Trophoblast cell (in vitro differentiated cells and primary cell): ENCODE measurements around the gene ZFTA.

Experiments used
- DNase-seq, 2 donors: peaks; one replicate each; pipeline ENCODE4 v3.0.0-alpha.2; 2016
- H2AFZ ChIP-seq: 2 replicates; pipeline ENCODE4 v1.6.1; 2013; ENCODE audit warnings: low read length, moderate library complexity, mild to moderate bottlenecking; ENCODE audit not compliant: insufficient read depth, poor library complexity
- H2AK5ac ChIP-seq: 2 replicates; pipeline ENCODE4 v1.6.1; 2013; ENCODE audit warnings: mild to moderate bottlenecking, low read length
- H2BK120ac ChIP-seq: 2 replicates; pipeline ENCODE4 v1.6.1; 2013; ENCODE audit warnings: low read length, mild to moderate bottlenecking, moderate library complexity; ENCODE audit not compliant: insufficient read depth, poor library complexity
- H2BK12ac ChIP-seq: 2 replicates; pipeline ENCODE4 v1.6.1; 2013; ENCODE audit warnings: mild to moderate bottlenecking, low read length, moderate library complexity
- H2BK5ac ChIP-seq: 2 replicates; pipeline ENCODE4 v1.6.1; 2013; ENCODE audit warnings: low read length, low read depth, moderate library complexity, mild to moderate bottlenecking; ENCODE audit not compliant: poor library complexity
- H3K14ac ChIP-seq: 2 replicates; pipeline ENCODE4 v1.6.1; 2013; ENCODE audit warnings: mild to moderate bottlenecking, low read length
- H3K18ac ChIP-seq: 2 replicates; pipeline ENCODE4 v1.6.1; 2013; ENCODE audit warnings: mild to moderate bottlenecking, low read length
- H3K23ac ChIP-seq: 2 replicates; pipeline ENCODE4 v1.6.1; 2013; ENCODE audit warnings: low read length
- H3K27ac ChIP-seq: 2 replicates; pipeline ENCODE4 v1.5.1; 2013; ENCODE audit warnings: low read depth, mild to moderate bottlenecking, inconsistent platforms, low read length, moderate library complexity
- H3K27me3 ChIP-seq: 2 replicates; pipeline ENCODE4 v1.6.1; 2013; ENCODE audit warnings: inconsistent platforms, mild to moderate bottlenecking, low read length, moderate library complexity; ENCODE audit not compliant: insufficient read depth
- H3K36me3 ChIP-seq, 2 experiments: 1 replicate in 1 of 2; 2 replicates in 1 of 2; pipeline ENCODE4 v1.6.1; 2013; ENCODE audit warnings: low read length in 2 of 2, mild to moderate bottlenecking in 2 of 2, moderate library complexity in 1 of 2; ENCODE audit not compliant: insufficient read depth in 2 of 2, control insufficient read depth in 1 of 2
- H3K4ac ChIP-seq: 2 replicates; pipeline ENCODE4 v1.6.1; 2013; ENCODE audit warnings: low read depth, mild to moderate bottlenecking, low read length, moderate library complexity
- H3K4me1 ChIP-seq, 2 experiments: 1 replicate in 1 of 2; 2 replicates in 1 of 2; pipeline ENCODE4 v1.6.1; 2013; ENCODE audit warnings: low read length in 2 of 2, mild to moderate bottlenecking in 2 of 2, moderate library complexity in 1 of 2; ENCODE audit not compliant: insufficient read depth in 2 of 2, control insufficient read depth in 1 of 2
- H3K4me2 ChIP-seq: 2 replicates; pipeline ENCODE4 v1.6.1; 2013; ENCODE audit warnings: inconsistent platforms, mild to moderate bottlenecking, low read length, moderate library complexity
- H3K4me3 ChIP-seq: 2 replicates; pipeline ENCODE4 v1.5.1; 2013; ENCODE audit warnings: mild to moderate bottlenecking, low read depth, low read length, inconsistent platforms
- H3K79me1 ChIP-seq: one replicate; pipeline ENCODE4 v1.6.1; 2013; ENCODE audit warnings: low read length
- H3K79me2 ChIP-seq: 2 replicates; pipeline ENCODE4 v1.6.1; 2013; ENCODE audit warnings: low read length, mild to moderate bottlenecking; ENCODE audit not compliant: control insufficient read depth, insufficient read depth, poor library complexity
- H3K9ac ChIP-seq: 2 replicates; pipeline ENCODE4 v1.6.1; 2013; ENCODE audit warnings: mild to moderate bottlenecking, low read length
- H3K9me3 ChIP-seq: 2 replicates; pipeline ENCODE4 v1.6.1; 2013; ENCODE audit warnings: low read depth, mild to moderate bottlenecking, control low read depth, inconsistent platforms, low read length; ENCODE audit not compliant: insufficient read depth
- H4K12ac ChIP-seq: 2 replicates; pipeline ENCODE4 v1.6.1; 2013; ENCODE audit warnings: low read depth, mild to moderate bottlenecking, low read length, moderate library complexity
- H4K8ac ChIP-seq: 2 replicates; pipeline ENCODE4 v1.6.1; 2013; ENCODE audit warnings: low read depth, mild to moderate bottlenecking, low read length, moderate library complexity
- H4K91ac ChIP-seq: one replicate; pipeline ENCODE4 v1.6.1; 2013; ENCODE audit warnings: low read depth, mild to moderate bottlenecking, low read length, moderate library complexity
- WGBS: extraction: QIAGEN DNeasy Blood & Tissue Kit; methylation state at CpG from one replicate; pipeline ENCODE4 v1.1.7; 2013; ENCODE audit warnings: missing lambda C conversion rate; ENCODE audit not compliant: insufficient read length, insufficient coverage; ENCODE audit errors: extremely low coverage; 5-methylcytosine and 5-hydroxymethylcytosine counted together

ZFTA gene

GRCh38 chr11:63738720-63739360, 29.7 kb downstream of the ZFTA start:
- H3K27ac ChIP-seq: no peak overlapping the region
- no peak overlapping the region for H3K4me2 ChIP-seq
- H3K4ac ChIP-seq: no peak overlapping the region
- no peak overlapping the region for H2BK120ac ChIP-seq
- no peak overlapping the region for H3K9ac ChIP-seq
- H2AK5ac ChIP-seq: no peak overlapping the region
- no peak overlapping the region for H4K8ac ChIP-seq
- no peak overlapping the region for H3K4me3 ChIP-seq
- no CpG with 5 or more reads among the region's 8 CpGs for WGBS
- H2BK12ac ChIP-seq: no peak overlapping the region
- no peak overlapping the region for H3K23ac ChIP-seq
- H4K91ac ChIP-seq: no peak overlapping the region
- no peak overlapping the region for H3K18ac ChIP-seq
- no peak overlapping the region for H4K12ac ChIP-seq
- H2BK5ac ChIP-seq: no peak overlapping the region
- no peak overlapping the region for H3K14ac ChIP-seq
- H3K4me1 ChIP-seq: peaks cover 2 to 3% of the 10 kb centered on the region in 2 experiments
- H3K79me1 ChIP-seq: no peaks in the 10 kb centered on the region
- H2AFZ ChIP-seq: no peak overlapping the region
- DNase-seq: peak; percentile 72 to 93
- H3K79me2 ChIP-seq: no peaks in the 10 kb centered on the region
- H3K27me3 ChIP-seq: no peaks in the 10 kb centered on the region
- H3K9me3 ChIP-seq: no peaks in the 10 kb centered on the region
- no peaks in the 10 kb centered on the region for H3K36me3 ChIP-seq

GRCh38 chr11:63737718-63738117, 30.9 kb downstream of the ZFTA start:
- Histone ChIP-seq H4K12ac (no peak overlapping the region), H3K4me2 (no peak overlapping the region), H3K79me2 (no peaks in the 10 kb centered on the region), H3K23ac (no peak overlapping the region), H4K91ac (no peak overlapping the region), H3K18ac (no peak overlapping the region), H2BK120ac (no peak overlapping the region), H3K36me3 (peaks cover 0 to 2% of the 10 kb centered on the region in 2 experiments), H2AK5ac (no peak overlapping the region), H3K9ac (no peak overlapping the region), H4K8ac (no peak overlapping the region), H3K4me1 (peaks cover 2 to 3% of the 10 kb centered on the region in 2 experiments), H2AFZ (no peak overlapping the region), H3K27ac (no peak overlapping the region), H3K79me1 (no peaks in the 10 kb centered on the region), H3K9me3 (no peaks in the 10 kb centered on the region), H3K4ac (no peak overlapping the region), H3K14ac (no peak overlapping the region), H3K4me3 (no peak overlapping the region), H3K27me3 (no peaks in the 10 kb centered on the region), H2BK12ac (no peak overlapping the region), H2BK5ac (no peak overlapping the region)
- no peak for DNase-seq
- WGBS: no CpG with 5 or more reads among the region's 1 CpG

GRCh38 chr11:63736864-63737263, 31.7 kb downstream of the ZFTA start:
- Histone ChIP-seq H3K9me3 (no peaks in the 10 kb centered on the region), H3K9ac (no peak overlapping the region), H4K12ac (no peak overlapping the region), H2BK120ac (no peak overlapping the region), H3K79me2 (no peaks in the 10 kb centered on the region), H3K4me2 (no peak overlapping the region), H3K18ac (no peak overlapping the region), H3K27me3 (no peaks in the 10 kb centered on the region), H2AK5ac (no peak overlapping the region), H3K23ac (no peak overlapping the region), H3K27ac (no peak overlapping the region), H2AFZ (no peak overlapping the region), H3K79me1 (no peaks in the 10 kb centered on the region), H4K8ac (no peak overlapping the region), H4K91ac (no peak overlapping the region), H2BK5ac (no peak overlapping the region), H3K4me3 (no peak overlapping the region), H2BK12ac (no peak overlapping the region), H3K4me1 (peaks cover 2 to 3% of the 10 kb centered on the region in 2 experiments), H3K36me3 (peaks cover 0 to 2% of the 10 kb centered on the region in 2 experiments), H3K4ac (no peak overlapping the region), H3K14ac (no peak overlapping the region)
- no peak for DNase-seq
- no CpG with 5 or more reads among the region's 4 CpGs for WGBS

- H2BK5ac ChIP-seq: no peak overlapping the region
- no peak overlapping the region for H2BK120ac ChIP-seq
- H3K9me3 ChIP-seq: no peaks in the 10 kb centered on the region
- H3K18ac ChIP-seq: no peak overlapping the region
- H3K14ac ChIP-seq: no peak overlapping the region
- no peak overlapping the region for H3K23ac ChIP-seq
- DNase-seq: peak; percentile 57 to 65
- H4K91ac ChIP-seq: no peak overlapping the region
- no peaks in the 10 kb centered on the region for H3K4me1 ChIP-seq
- no peaks in the 10 kb centered on the region for H3K27me3 ChIP-seq
- no peak overlapping the region for H2AFZ ChIP-seq
- no peak overlapping the region for H2BK12ac ChIP-seq
- H3K4ac ChIP-seq: no peak overlapping the region
- no peak overlapping the region for H3K9ac ChIP-seq
- H4K12ac ChIP-seq: no peak overlapping the region
- H3K4me3 ChIP-seq: no peak overlapping the region
- peaks cover 1 to 4% of the 10 kb centered on the region in 2 experiments for H3K36me3 ChIP-seq
- no peaks in the 10 kb centered on the region for H3K79me2 ChIP-seq
- H2AK5ac ChIP-seq: no peak overlapping the region
- H3K4me2 ChIP-seq: no peak overlapping the region
- H3K79me1 ChIP-seq: no peaks in the 10 kb centered on the region
- H4K8ac ChIP-seq: no peak overlapping the region
- H3K27ac ChIP-seq: no peak overlapping the region
- 89% methylated on average over 1 of the region's 3 CpGs for WGBS
These were observed 39.2 kb downstream of the ZFTA start for GRCh38 chr11:63729326-63729725.
